Tongue (tissue), 2 donors: ENCODE measurements around the gene DCP2. TPM values are rescaled to one million over a fixed set of nuclear protein-coding genes. Genes with fewer than 3 reads are reported as not detected.

Source experiments
- DNase-seq: peaks from one replicate; pipeline ENCODE4 v3.0.0-alpha.2; 2015
- total RNA-seq: library from RNA; depleted of rRNA; stranded (reverse); fragments of >200 nt; gene quantifications from one replicate; pipeline ENCODE4 v1.2.3, GENCODE V29; 2014

DCP2 gene
- total RNA-seq, 1 donor from 2014 or later = 69.3 TPM

DNA sequence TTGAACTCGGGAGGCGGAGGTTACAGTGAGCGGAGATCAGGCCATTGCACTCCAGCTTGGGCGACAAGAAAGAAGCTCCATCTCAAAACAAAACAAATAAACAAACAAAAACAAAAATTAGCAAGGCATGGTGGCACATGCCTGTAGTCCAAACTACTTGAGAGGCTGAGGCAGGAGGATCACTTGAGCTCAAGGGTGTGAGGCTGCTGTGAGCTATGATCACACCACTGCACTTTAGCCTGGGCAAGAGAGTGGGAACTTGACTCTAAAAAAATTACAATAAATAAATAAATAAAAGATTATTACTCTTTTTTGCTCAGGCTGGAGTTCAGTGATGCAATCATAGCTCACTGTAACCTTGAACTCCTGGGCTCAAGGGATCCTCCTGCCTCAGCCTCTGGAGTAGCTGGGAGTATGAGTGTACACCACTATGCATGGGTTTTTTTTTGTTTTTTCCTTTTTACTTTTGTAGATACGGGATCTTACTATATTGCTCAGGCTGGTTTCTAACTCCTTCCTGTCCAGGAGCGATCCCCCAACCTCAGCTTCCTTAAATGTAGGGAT is 9.0 kb upstream of the DCP2 start:
- DNase-seq = no peak

DNA sequence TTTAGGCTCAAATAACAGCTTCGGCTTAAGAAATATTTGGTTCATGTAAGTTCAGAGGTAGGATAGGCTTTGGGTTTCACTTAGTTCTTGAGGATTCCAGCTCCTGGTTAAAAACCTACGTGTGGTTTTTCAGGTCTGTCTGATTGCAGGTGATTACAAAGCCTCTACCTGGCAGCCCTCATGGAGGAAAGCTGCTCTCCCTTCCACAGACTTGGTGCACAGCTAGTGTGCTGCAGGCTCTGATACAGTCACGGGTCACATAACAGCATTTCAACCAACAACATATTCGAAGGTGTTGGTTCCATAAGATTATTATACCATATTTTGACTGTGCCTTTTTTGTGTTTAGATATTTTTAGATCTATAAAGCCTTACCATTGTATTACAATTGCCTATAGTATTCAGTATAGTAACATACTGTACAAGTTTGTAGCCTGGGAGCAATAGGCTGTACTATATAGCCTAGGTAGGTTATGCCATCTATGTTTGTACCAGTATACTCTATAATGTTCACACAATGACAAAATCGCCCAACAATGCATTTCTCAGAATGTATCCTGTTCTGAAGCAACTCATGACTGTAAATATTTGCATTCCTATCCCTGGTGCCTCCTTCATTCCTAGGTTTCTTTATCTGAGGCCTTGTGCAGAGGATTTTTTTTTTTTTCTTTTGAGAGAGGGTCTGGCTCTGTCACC is 8.0 kb upstream of the DCP2 start:
- DNase-seq = no peak

GRCh38 chr5:112971276-112971675 is 5.3 kb upstream of the DCP2 start:
- DNase-seq = no peak

- DNase-seq = no peak
Measured at GRCh38 chr5:112973036-112973435, 3.6 kb upstream of the DCP2 start.

- no peak for DNase-seq
Measured at GRCh38 chr5:112973904-112974303, 2.7 kb upstream of the DCP2 start.

DNA sequence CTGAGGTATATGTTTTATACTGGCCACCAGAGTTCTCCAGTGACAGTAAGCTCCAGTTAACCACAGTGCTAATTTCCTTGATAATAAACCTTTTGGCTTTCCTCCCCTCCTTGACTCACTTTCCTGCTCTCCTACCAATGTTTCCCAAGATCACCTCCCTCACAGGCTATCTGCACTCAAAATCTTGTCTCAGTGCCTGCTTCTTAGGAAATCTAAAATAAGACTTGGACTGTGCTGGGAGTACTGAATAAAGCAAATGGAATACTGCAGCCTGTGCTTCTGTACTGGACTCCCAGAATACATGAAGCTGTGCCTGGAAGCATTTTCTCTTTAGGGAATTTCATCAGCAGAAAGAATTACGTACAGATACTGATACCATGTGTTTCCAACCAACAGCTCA is 1.7 kb upstream of the DCP2 start:
- DNase-seq = no peak

- no peak for DNase-seq
Measured at GRCh38 chr5:112975721-112976431, 722 bp upstream of the DCP2 start.

- DNase-seq = peak; percentile 21
Measured at GRCh38 chr5:112977440-112977861, 853 bp downstream of the DCP2 start.

DNA sequence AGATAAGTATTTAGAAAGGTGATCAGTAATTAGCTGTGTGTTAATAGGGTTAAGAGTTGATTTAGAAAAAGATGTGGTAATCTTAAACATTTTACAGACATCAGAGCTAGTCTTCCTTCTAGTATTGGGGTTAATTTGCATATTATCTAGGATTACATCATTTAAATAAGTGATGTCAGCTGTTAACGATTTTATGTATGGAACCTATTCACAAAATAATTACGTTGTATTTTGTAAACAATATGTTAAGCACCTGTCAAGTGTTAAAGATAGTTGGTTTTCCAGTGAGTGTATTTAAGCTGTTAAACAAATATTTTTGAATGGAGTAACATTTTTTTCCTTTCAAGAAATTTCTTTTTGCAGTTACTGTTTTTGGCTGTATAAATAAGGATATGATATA is 2.2 kb downstream of the DCP2 start:
- DNase-seq = no peak

DNA sequence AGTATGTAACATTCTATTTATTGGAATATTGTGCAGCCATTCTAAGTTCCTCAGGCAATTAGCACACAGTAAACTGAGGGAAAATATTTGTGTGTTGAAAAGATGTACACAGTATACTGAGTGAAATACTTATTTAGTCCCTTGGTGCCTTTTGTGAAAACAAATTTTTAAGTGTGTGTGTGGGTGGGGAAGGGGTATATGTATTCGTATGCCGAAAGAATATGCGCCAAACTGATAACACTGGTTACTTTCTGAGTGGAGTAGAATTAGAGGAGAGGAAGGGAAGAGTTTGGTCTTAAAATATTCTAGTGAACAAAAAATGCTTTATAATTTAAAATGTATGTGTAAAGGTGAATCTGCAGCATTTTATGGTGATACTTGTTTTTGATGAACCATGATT is 3.1 kb downstream of the DCP2 start:
- no peak for DNase-seq

DNA sequence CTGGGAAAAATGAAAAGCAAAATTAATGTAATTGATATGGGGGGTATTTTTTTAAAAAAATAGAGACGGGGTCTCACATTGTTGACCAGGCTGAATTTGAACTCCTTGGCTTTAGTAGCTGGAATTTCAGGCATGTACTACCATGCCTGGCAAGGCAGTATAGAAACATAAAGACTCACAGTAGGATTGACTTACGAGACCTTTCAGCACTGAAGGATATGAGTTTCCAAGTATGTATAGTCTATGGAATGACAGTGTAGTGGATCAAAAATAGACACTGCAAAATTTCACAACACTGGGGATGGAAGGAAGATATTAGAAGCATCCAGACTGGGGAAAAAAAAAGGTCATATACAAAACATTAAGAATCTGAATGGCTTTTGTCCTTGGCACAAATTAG is 6.8 kb downstream of the DCP2 start:
- DNase-seq = no peak

GRCh38 chr5:112986224-112986623 is 9.6 kb downstream of the DCP2 start:
- DNase-seq = no peak

- DNase-seq = peak; percentile 90
Measured at GRCh38 chr5:112995764-112996618, 19.4 kb downstream of the DCP2 start.

GRCh38 chr5:112996830-112997374 is 20.3 kb downstream of the DCP2 start:
- DNase-seq = no peak

- DNase-seq = no peak
Measured at GRCh38 chr5:112998296-112998695, 21.7 kb downstream of the DCP2 start.

DNA sequence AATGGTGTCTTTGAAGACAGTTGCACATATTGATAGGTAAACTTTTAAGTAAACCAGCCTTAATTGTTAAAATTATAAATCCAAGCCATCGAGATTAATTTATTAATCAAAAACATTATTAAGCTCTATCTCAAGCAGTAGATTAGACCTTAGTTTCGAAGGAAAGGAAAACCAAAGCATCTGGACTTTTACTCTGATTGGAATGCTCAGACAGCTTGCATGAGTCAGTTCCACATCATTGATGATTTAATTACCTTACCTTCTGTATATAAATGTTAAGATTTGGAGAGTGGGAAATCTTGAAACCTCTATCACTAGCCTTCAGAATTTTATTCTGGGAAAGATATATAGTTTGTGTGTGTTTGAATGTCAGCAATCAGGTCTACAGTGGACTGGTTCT is 23.9 kb downstream of the DCP2 start:
- no peak for DNase-seq

GRCh38 chr5:113002423-113002822 is 25.8 kb downstream of the DCP2 start:
- DNase-seq = no peak

DNA sequence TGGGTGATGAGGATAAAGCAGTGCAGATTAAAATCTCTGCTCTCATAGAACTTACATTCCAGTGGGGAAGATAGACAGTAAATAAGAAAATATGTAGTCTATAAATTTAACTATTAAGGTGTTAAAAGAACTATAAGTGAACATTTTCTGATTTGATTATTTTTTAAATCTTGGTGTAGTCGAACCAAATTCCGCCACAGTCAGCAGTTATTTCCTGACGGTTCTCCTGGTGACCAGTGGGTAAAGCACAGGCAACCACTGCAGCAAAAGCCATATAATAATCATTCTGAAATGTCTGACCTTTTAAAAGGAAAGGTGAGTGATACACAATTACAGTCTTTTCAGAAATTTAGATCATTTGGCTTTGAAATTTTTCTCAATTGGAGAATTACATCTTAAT is 27.2 kb downstream of the DCP2 start:
- DNase-seq = no peak

DNA sequence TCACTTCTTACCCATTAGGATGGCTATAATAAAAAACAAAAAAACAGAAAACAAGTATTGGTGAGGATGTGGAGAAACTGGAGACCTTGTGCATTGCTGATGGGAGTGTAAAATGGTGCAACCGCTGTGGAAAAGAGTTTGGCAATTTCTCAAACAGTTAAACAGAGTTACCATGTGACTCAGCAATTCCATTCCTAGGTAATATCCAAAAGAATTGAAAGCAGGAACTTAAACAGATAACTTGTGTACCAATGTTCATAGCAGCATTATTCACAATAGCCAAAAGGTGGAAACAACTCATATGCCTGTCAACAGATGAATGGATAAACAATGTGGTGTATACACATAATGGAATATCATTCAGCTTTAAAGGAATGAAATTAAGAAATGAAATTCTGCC is 28.9 kb downstream of the DCP2 start:
- DNase-seq = no peak

DNA sequence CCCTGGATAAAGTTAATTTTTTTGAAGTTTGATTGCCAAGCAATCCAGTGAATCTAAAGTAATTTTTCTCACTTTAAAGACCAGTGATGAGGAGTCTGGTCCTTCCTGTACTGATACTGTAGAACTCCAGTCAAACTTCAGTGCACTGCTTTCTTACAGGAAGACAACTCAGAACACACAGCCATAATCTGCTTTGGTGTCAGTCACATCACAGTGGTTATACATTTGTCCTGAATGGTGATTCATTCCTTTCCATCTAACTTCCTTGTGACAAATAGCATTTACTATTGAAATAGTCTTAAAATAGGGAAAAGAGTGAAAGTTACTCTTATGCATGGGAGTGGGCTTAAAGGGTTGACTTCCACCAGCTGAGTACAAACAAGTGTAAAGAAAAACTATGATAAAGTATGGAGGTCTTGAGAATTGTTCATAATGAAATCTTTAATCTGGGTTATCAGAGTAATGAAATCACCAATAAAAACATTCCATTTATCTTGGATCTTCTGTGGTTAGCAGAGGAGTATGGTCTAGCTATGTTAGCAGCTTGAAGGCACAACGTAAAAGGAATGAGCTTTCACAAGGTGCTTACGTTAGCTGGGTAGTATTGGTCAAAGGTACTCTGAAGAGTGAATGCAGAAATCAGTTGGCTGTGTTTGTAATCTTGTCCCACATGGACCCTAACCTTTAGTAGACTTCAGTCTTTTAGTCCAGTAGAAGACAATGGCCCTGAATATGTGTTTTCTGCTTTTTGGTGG is 41.5 kb downstream of the DCP2 start:
- DNase-seq = no peak

GRCh38 chr5:113020461-113021273 is 44.1 kb downstream of the DCP2 start:
- DNase-seq = no peak
